Panc1 (cell line): Measurements from ENCODE around the gene DHX8. TPM values are rescaled to one million over a fixed set of nuclear protein-coding genes. Genes with fewer than 3 reads are reported as not detected.

Experiments used
- ATAC-seq: fragments of 200-7000 bp; cut with Tn5 transposase; 2 replicates; pipeline ENCODE4 v1.9.1; 2020; ENCODE audit warnings: mild to moderate bottlenecking, moderate library complexity
- BruUV-seq: library from RNA; stranded (reverse); fragments of 400-500 nt; replicated peaks from 2 replicates; lab custom pipeline; 2021; lab: Mats Ljungman, UMichigan
- CTCF ChIA-PET: fragments of 300-600 bp; sonication (Branson Sonifier 250); formaldehyde crosslinking; loops from one replicate; lab custom pipeline; 2022; ENCODE audit warnings: antibody characterized with exemption; lab: Charles Lee
- POLR2A ChIA-PET: fragments of 300-600 bp; sonication (Branson Sonifier 250); formaldehyde crosslinking; loops from one replicate; lab custom pipeline; 2022; ENCODE audit warnings: antibody characterized with exemption; lab: Charles Lee
- DNase-seq: peaks from one replicate; pipeline ENCODE4 v3.0.0-alpha.2; 2010; ENCODE audit warnings: low read depth, low spot score
- H3K27ac ChIP-seq: 2 replicates; pipeline ENCODE4 v1.5.1; 2011; ENCODE audit warnings: mild to moderate bottlenecking, low read length, inconsistent platforms
- H3K27me3 ChIP-seq: fragments of 200-500 bp; sonication (Bioruptor generic); 2 replicates; pipeline ENCODE4 v1.6.0; 2014; ENCODE audit warnings: low read length, inconsistent platforms; ENCODE audit not compliant: control insufficient read depth, insufficient read depth
- H3K36me3 ChIP-seq: fragments of 200-500 bp; sonication (Bioruptor generic); 2 replicates; pipeline ENCODE4 v1.5.1; 2014; ENCODE audit warnings: inconsistent platforms, mild to moderate bottlenecking, low read length, moderate library complexity; ENCODE audit not compliant: control insufficient read depth, insufficient read depth
- H3K4me1 ChIP-seq: 2 replicates; pipeline ENCODE4 v1.5.1; 2011; ENCODE audit warnings: inconsistent platforms, mild to moderate bottlenecking, low read length, moderate library complexity; ENCODE audit not compliant: control insufficient read depth, insufficient read depth
- H3K4me3 ChIP-seq, 2 experiments: 2 replicates each; pipeline ENCODE4 v1.5.1; 2011 to 2012; ENCODE audit warnings: low read depth in 2 of 2, low read length in 2 of 2, mild to moderate bottlenecking in 2 of 2, inconsistent platforms in 1 of 2, moderate library complexity in 1 of 2
- H3K9me3 ChIP-seq: fragments of 200-500 bp; sonication (Bioruptor generic); 2 replicates; pipeline ENCODE4 v1.5.1; 2014; ENCODE audit warnings: low read depth, mild to moderate bottlenecking, inconsistent platforms, low read length, moderate library complexity; ENCODE audit not compliant: control insufficient read depth, insufficient read depth
- CTCF ChIP-seq: fragments of 450-650 bp; IDR thresholded peaks from 2 replicates; pipeline ENCODE4 v1.5.1; 2017; ENCODE audit warnings: mild to moderate bottlenecking
- POLR2AphosphoS5 ChIP-seq: IDR thresholded peaks from 2 replicates; pipeline ENCODE4 v1.6.1; 2012; ENCODE audit warnings: mild to moderate bottlenecking, low read depth, low read length, moderate library complexity
- REST ChIP-seq, 2 experiments: IDR thresholded peaks; 2 replicates each; pipeline ENCODE4 v1.6.1; 2011 to 2012; ENCODE audit warnings: low read depth in 2 of 2, control low read depth in 1 of 2, low read length in 1 of 2, mild to moderate bottlenecking in 1 of 2, moderate library complexity in 1 of 2; ENCODE audit not compliant: insufficient read depth in 1 of 2
- SIN3A ChIP-seq: IDR thresholded peaks from 2 replicates; pipeline ENCODE4 v1.6.1; 2012; ENCODE audit warnings: low read depth, mild to moderate bottlenecking, low read length, moderate library complexity, borderline replicate concordance; ENCODE audit not compliant: insufficient read depth
- TCF7L2 ChIP-seq: IDR thresholded peaks from 2 replicates; pipeline ENCODE4 v1.6.1; 2011; ENCODE audit warnings: mild to moderate bottlenecking, low read depth, low read length, inconsistent platforms
- in situ Hi-C: cut with HindIII; loops from 2 replicates; pipeline ENCODE4 v1.10.0; 2016; ENCODE audit warnings: low sequenced_read_pairs, low pct_unique_long_range_greater_than_20kb
- intact Hi-C: fragments of 100-400 bp; cut with micrococcal nuclease; formaldehyde crosslinking; loops from one replicate; pipeline ENCODE4 v1.10.0; 2022; ENCODE audit not compliant: unreplicated experiment
- total RNA-seq: library from RNA; stranded (reverse); gene quantifications from one replicate; pipeline ENCODE4 v1.2.1, GENCODE V29; 2021; ENCODE audit not compliant: unreplicated experiment

Gene DHX8
- total RNA-seq, 1 experiment from 2014 or later = 45.6 TPM

- H3K27me3 ChIP-seq = no peaks in the 10 kb centered on the region
- H3K36me3 ChIP-seq = no peaks in the 10 kb centered on the region
- TF ChIP-seq POLR2AphosphoS5 = no peak
- TF ChIP-seq TCF7L2 = no peak
- no peak for TF ChIP-seq SIN3A
- no peak for TF ChIP-seq REST (IDR thresholded peaks at IDR 0.05; ENCODE audit: insufficient read depth in 1 of 2, low read depth in 2 of 2, low read length in 1 of 2)
- TF ChIP-seq CTCF = no peak
- intact Hi-C loops (no loop called here), in situ Hi-C loops (no loop called here)
- no peaks in the 10 kb centered on the region; the same call in 1 of the 2 replicates for H3K4me1 ChIP-seq
- H3K4me3 ChIP-seq = no peak overlapping the region
- no peak for ATAC-seq
- BruUV-seq = no TSS peak
- no peak for DNase-seq
- ChIA-PET CTCF (no interaction called here), POLR2A (no interaction called here)
- H3K27ac ChIP-seq = no peak overlapping the region
- H3K9me3 ChIP-seq = no peaks in the 10 kb centered on the region
Measured at GRCh38 chr17:43531082-43531378, 47.3 kb downstream of the DHX8 start.

- TF ChIP-seq CTCF = no peak
- TF ChIP-seq SIN3A = no peak
- TF ChIP-seq POLR2AphosphoS5 = no peak
- no peak for TF ChIP-seq REST (IDR thresholded peaks at IDR 0.05; ENCODE audit: insufficient read depth in 1 of 2, low read depth in 2 of 2, low read length in 1 of 2)
- TF ChIP-seq TCF7L2 = no peak
- no peaks in the 10 kb centered on the region; the same call in 1 of the 2 replicates for H3K4me1 ChIP-seq
- no peak overlapping the region for H3K27ac ChIP-seq
- intact Hi-C loops = no loop called here
- no peaks in the 10 kb centered on the region for H3K9me3 ChIP-seq
- BruUV-seq = no TSS peak
- in situ Hi-C loops = no loop called here
- DNase-seq = no peak
- ATAC-seq = no peak
- H3K36me3 ChIP-seq = no peaks in the 10 kb centered on the region
- no peaks in the 10 kb centered on the region for H3K27me3 ChIP-seq
- H3K4me3 ChIP-seq = no peak overlapping the region
- ChIA-PET CTCF (no interaction called here), POLR2A (no interaction called here)
Measured at GRCh38 chr17:43531955-43532354, 48.2 kb downstream of the DHX8 start.
